Measurements from ENCODE around the gene WWOX. TPM values are rescaled to one million over a fixed set of nuclear protein-coding genes. Genes with fewer than 3 reads are reported as not detected.

WWOX gene
- total and polyA plus RNA-seq, 2 of the 8 experiments (the other 6 are each of a cell fraction or from before 2014, with no cell fraction given): 5.4 to 16.7 TPM

- Histone ChIP-seq H4K20me1 (replicated peaks in 1 of 2; ENCODE audit: control insufficient read depth in 1 of 2, insufficient read depth in 2 of 2, low read length in 2 of 2) (no peaks in the 10 kb centered on the region), H3K14ac (ENCODE audit: insufficient read length) (no peak overlapping the region), H3K27me3 (replicated peaks in 1 of 4; ENCODE audit: control insufficient read depth in 3 of 4, extremely low read depth in 1 of 4, insufficient read depth in 3 of 4, low read length in 3 of 4) (no peaks in the 10 kb centered on the region), H2BK5ac (ENCODE audit: low read depth, low read length) (no peak overlapping the region), H4K91ac (replicated peaks; ENCODE audit: insufficient read length, low read length) (no peak overlapping the region), H4K5ac (ENCODE audit: insufficient read length, low read depth, low read length) (no peak overlapping the region), H3K27ac (ENCODE audit: low read depth, low read length) (no peak overlapping the region), H3K9ac (replicated peaks in 1 of 4; ENCODE audit: extremely low read depth in 1 of 4, low read depth in 3 of 4, low read length in 3 of 4) (no peak overlapping the region), H2BK12ac (ENCODE audit: low read depth, low read length) (no peak overlapping the region), H3K36me3 (ENCODE audit: control insufficient read depth in 2 of 4, insufficient read depth in 4 of 4, low read length in 3 of 4) (no peaks in the 10 kb centered on the region), H2BK20ac (ENCODE audit: low read length) (no peak overlapping the region), H3K79me1 (ENCODE audit: low read depth, low read length) (no peaks in the 10 kb centered on the region), H3K4me2 (ENCODE audit: insufficient read depth in 1 of 2, low read depth in 2 of 2, low read length in 2 of 2) (no peak overlapping the region), H4K8ac (ENCODE audit: extremely low read depth, insufficient read depth, low read length) (no peak overlapping the region), H3K9me3 (ENCODE audit: insufficient read depth in 2 of 2, low read depth in 1 of 2, low read length in 1 of 2) (no peaks in the 10 kb centered on the region), H3K56ac (replicated peaks; ENCODE audit: insufficient read length, low read depth, low read length) (no peak overlapping the region), H3K4me1 (replicated peaks in 1 of 4; ENCODE audit: control insufficient read depth in 3 of 4, insufficient read depth in 4 of 4, low read length in 3 of 4) (peaks cover 0 to 3% (median 0%) of the 10 kb centered on the region in 4 experiments; a peak in 1 of 7 replicates), H3K79me2 (ENCODE audit: control insufficient read depth in 1 of 2, insufficient read depth in 2 of 2, low read length in 2 of 2) (no peaks in the 10 kb centered on the region), H3K23ac (ENCODE audit: insufficient read length) (no peak overlapping the region), H2AK5ac (ENCODE audit: low read depth, low read length) (no peak overlapping the region), H2BK15ac (ENCODE audit: low read length) (no peak overlapping the region), H3K23me2 (ENCODE audit: low read depth, low read length) (no peaks in the 10 kb centered on the region), H3K4ac (replicated peaks; ENCODE audit: insufficient read length, low read depth, low read length) (no peak overlapping the region), H2BK120ac (replicated peaks; ENCODE audit: low read depth, low read length) (no peak overlapping the region), H3K18ac (ENCODE audit: extremely low read depth, low read length) (no peak overlapping the region), H3K4me3 (ENCODE audit: extremely low read depth in 1 of 4, insufficient read depth in 2 of 4, low read depth in 3 of 4, low read length in 4 of 4) (no peak overlapping the region), H2AFZ (ENCODE audit: low read length) (no peak overlapping the region)
- FAIRE-seq (no peak), DNase-seq (ENCODE audit: low read depth in 1 of 2, low spot score in 2 of 2) (no peak)
- 94% methylated on average over 4 of the region's 4 CpGs; no CpG with 5 or more reads in 1 of the 2 experiments for WGBS, 2 experiments (ENCODE audit: extremely low coverage in 1 of 2, insufficient coverage in 1 of 2, insufficient read length in 1 of 2, insufficient replicate concordance in 2 of 2, low coverage in 1 of 2, low lambda C conversion rate in 2 of 2, missing lambda C conversion rate in 1 of 2)
- TF ChIP-seq MAFK (IDR thresholded peaks at IDR 0.05; ENCODE audit: low read depth, low read length): peak; percentile 83; the same call in 1 of the 2 replicates
- no peak for TF ChIP-seq SIRT6 (IDR thresholded peaks at IDR 0.05; ENCODE audit: low read length)
- CTCF ChIA-PET (ENCODE audit: partially characterized antibody): interaction anchor here (1.2 kb wide), 1 partner anchor 113 kb away, joined by 3 read pairs; no protein-coding TSS in a partner anchor
- POLR2A ChIA-PET (ENCODE audit: partially characterized antibody): no interaction called here
These were observed 566.9 kb downstream of the WWOX start for GRCh38 chr16:78666318-78666717.

All from H1 (cell line).